DOHH2 (cell line): ENCODE results near the gene CAPN7.

Source experiments
- H3F3A ChIP-seq: fragments of 200-600 bp; sonication (generic), shearing (Covaris generic); 2 replicates; pipeline ENCODE4 v1.6.0; 2016; ENCODE audit warnings: antibody characterized with exemption, mild to moderate bottlenecking; ENCODE audit not compliant: control insufficient read depth, insufficient read depth
- H3K27ac ChIP-seq: fragments of 200-600 bp; sonication (generic); 2 replicates; pipeline ENCODE4 v1.5.1; 2014; ENCODE audit warnings: low read depth, mild to moderate bottlenecking, low read length, moderate library complexity
- H3K27me3 ChIP-seq: fragments of 200-600 bp; sonication (generic); 2 replicates; pipeline ENCODE4 v1.6.1; 2014; ENCODE audit warnings: mild to moderate bottlenecking, low read length, mixed read lengths; ENCODE audit not compliant: control insufficient read depth
- H3K36me3 ChIP-seq: fragments of 200-600 bp; sonication (generic); 2 replicates; pipeline ENCODE4 v1.6.1; 2014; ENCODE audit warnings: mild to moderate bottlenecking, low read length, moderate library complexity, mixed read lengths; ENCODE audit not compliant: control insufficient read depth
- H3K4me1 ChIP-seq: fragments of 200-600 bp; sonication (generic); 2 replicates; pipeline ENCODE4 v1.6.1; 2014; ENCODE audit warnings: mild to moderate bottlenecking, low read length, mixed read lengths; ENCODE audit not compliant: control insufficient read depth
- H3K4me2 ChIP-seq: fragments of 200-600 bp; sonication (generic); 2 replicates; pipeline ENCODE4 v1.6.0; 2014; ENCODE audit warnings: mild to moderate bottlenecking, low read length, moderate library complexity
- H3K4me3 ChIP-seq: fragments of 200-600 bp; sonication (generic); 2 replicates; pipeline ENCODE4 v1.5.1; 2014; ENCODE audit warnings: mild to moderate bottlenecking, low read length, mixed read lengths
- H3K79me2 ChIP-seq: fragments of 200-600 bp; sonication (generic); 2 replicates; pipeline ENCODE4 v1.6.1; 2014; ENCODE audit warnings: mild to moderate bottlenecking, low read length, mixed read lengths; ENCODE audit not compliant: control insufficient read depth
- H3K9me2 ChIP-seq: fragments of 200-600 bp; sonication (generic); replicated peaks from 2 replicates; pipeline ENCODE4 v1.6.1; 2014; ENCODE audit warnings: mild to moderate bottlenecking, low read length, mixed read lengths; ENCODE audit not compliant: control insufficient read depth
- H3K9me3 ChIP-seq: fragments of 200-600 bp; sonication (generic); 2 replicates; pipeline ENCODE4 v1.6.1; 2014; ENCODE audit warnings: antibody characterized with exemption, low read length, mixed read lengths; ENCODE audit not compliant: control insufficient read depth, insufficient read depth
- H4K20me1 ChIP-seq: fragments of 200-600 bp; sonication (generic); 2 replicates; pipeline ENCODE4 v1.6.0; 2014; ENCODE audit warnings: low read depth, mild to moderate bottlenecking, antibody characterized with exemption, low read length, moderate library complexity; ENCODE audit not compliant: control insufficient read depth, insufficient read depth
- EZH2phosphoT487 ChIP-seq: fragments of 200-600 bp; sonication (generic); IDR thresholded peaks from 2 replicates; pipeline ENCODE4 v1.6.1; 2017; ENCODE audit warnings: borderline replicate concordance, mild to moderate bottlenecking, antibody characterized with exemption, low read length, moderate library complexity, mixed read lengths
- TF ChIP-seq, protein P1 (sequence below): fragments of 200-600 bp; sonication (generic); IDR thresholded peaks from one replicate; pipeline ENCODE4 v1.5.1; 2014; ENCODE audit warnings: antibody characterized with exemption, mild to moderate bottlenecking, low read depth, low read length; ENCODE audit not compliant: poor library complexity, severe bottlenecking

CAPN7 gene

DNA sequence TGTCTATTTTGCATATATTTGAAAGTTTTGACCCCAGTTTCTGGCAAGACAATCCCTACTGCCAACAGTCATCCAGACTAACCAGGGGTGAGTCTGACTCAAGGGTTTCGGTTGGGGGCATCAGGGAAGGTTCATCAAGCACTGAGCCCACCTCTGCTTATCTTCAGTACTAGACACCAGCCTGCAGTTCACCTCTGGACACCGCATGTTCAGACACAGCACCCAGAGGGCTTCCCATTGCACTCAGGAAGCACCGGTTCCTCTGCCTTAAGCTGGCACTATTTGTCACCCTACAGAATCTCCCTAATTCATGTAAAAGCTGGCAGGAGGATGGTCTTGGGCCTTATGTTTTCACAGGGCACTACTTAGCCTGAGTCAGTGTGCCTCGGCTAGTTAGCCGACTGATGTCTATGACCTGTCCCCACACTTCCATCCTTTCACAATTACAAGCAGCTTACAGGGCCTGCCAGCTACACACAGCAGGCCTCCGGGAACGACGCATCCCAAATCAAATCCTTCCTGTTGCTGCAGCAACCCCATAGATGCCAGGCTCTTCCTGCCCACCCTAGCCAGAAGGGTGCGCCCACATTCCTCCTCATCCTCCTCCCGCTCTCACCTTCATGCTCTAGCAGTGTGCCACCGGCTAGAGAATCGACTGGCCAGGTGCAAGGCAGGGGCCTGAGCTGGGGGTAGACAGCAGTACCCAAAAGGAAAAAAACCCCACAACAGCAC lies 73.8 kb downstream of the CAPN7 start:
- TF ChIP-seq EZH2phosphoT487, result no peak
- Histone ChIP-seq H3K9me2 (no peaks in the 10 kb centered on the region), H3K27ac (no peak overlapping the region), H3K9me3 (no peaks in the 10 kb centered on the region), H3K4me3 (no peak overlapping the region), H3K27me3 (no peaks in the 10 kb centered on the region), H3K36me3 (no peaks in the 10 kb centered on the region), H3K4me2 (no peak overlapping the region), H3K79me2 (peaks cover 48% of the 10 kb centered on the region), H3F3A (no peaks in the 10 kb centered on the region), H3K4me1 (peaks cover 10% of the 10 kb centered on the region), H4K20me1 (no peaks in the 10 kb centered on the region)

DNA sequence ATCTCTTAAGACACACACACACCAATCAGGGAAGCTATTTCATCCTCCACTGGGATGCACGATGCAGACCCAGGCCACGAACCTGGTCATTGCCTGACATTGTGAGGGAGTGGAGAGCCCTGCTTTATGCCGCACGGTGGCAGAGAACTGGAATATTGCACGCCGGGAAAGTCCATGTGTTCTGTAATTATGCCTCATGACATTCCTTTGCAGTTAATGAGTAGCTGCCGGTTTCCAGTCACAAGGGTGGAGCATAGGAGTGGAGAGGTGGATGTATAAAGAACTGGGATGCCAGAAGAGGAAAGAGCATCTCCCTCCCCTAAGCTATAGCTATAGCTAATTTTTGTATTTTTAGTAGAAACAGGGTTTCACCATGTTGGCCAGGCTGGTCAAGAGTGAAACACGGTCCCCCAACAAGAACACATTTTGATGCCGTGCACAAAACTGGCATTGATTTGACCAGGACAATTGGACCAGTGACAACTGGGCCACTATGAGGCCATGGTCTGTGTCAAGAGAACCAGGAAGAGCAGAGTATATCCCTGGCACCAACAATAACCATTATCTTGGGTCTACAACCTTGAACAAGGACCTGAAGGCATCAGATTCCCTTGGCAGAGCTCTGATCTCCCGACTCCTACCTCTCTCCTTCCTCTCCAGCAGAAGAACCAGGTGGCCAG lies 74.9 kb downstream of the CAPN7 start:
- H3K79me2 ChIP-seq, result peaks cover 58% of the 10 kb centered on the region
- H3K27ac ChIP-seq, result no peak overlapping the region
- peaks cover 10% of the 10 kb centered on the region for H3K4me1 ChIP-seq
- no peaks in the 10 kb centered on the region for H4K20me1 ChIP-seq
- no peaks in the 10 kb centered on the region for H3K36me3 ChIP-seq
- H3K9me3 ChIP-seq, result no peaks in the 10 kb centered on the region
- no peaks in the 10 kb centered on the region for H3F3A ChIP-seq
- no peak overlapping the region for H3K4me3 ChIP-seq
- no peak for TF ChIP-seq EZH2phosphoT487
- TF ChIP-seq, protein P1, sequence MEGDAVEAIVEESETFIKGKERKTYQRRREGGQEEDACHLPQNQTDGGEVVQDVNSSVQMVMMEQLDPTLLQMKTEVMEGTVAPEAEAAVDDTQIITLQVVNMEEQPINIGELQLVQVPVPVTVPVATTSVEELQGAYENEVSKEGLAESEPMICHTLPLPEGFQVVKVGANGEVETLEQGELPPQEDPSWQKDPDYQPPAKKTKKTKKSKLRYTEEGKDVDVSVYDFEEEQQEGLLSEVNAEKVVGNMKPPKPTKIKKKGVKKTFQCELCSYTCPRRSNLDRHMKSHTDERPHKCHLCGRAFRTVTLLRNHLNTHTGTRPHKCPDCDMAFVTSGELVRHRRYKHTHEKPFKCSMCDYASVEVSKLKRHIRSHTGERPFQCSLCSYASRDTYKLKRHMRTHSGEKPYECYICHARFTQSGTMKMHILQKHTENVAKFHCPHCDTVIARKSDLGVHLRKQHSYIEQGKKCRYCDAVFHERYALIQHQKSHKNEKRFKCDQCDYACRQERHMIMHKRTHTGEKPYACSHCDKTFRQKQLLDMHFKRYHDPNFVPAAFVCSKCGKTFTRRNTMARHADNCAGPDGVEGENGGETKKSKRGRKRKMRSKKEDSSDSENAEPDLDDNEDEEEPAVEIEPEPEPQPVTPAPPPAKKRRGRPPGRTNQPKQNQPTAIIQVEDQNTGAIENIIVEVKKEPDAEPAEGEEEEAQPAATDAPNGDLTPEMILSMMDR, result no peak
- H3K9me2 ChIP-seq, result no peaks in the 10 kb centered on the region
- no peaks in the 10 kb centered on the region for H3K27me3 ChIP-seq
- H3K4me2 ChIP-seq, result no peak overlapping the region

- Histone ChIP-seq H3K79me2 (peaks cover 54% of the 10 kb centered on the region), H3K27ac (no peak overlapping the region), H3K36me3 (no peaks in the 10 kb centered on the region), H3K9me2 (no peaks in the 10 kb centered on the region), H3F3A (no peaks in the 10 kb centered on the region), H3K4me3 (no peak overlapping the region), H4K20me1 (no peaks in the 10 kb centered on the region), H3K27me3 (no peaks in the 10 kb centered on the region), H3K4me1 (peaks cover 5% of the 10 kb centered on the region; the same call in 1 of the 2 replicates), H3K4me2 (no peak overlapping the region), H3K9me3 (no peaks in the 10 kb centered on the region)
- TF ChIP-seq EZH2phosphoT487, result no peak
- TF ChIP-seq, protein P1, result no peak
These were observed 75.8 kb downstream of the CAPN7 start for GRCh38 chr3:15281817-15282216.

- H4K20me1 ChIP-seq, result no peaks in the 10 kb centered on the region
- H3K9me2 ChIP-seq, result no peaks in the 10 kb centered on the region
- peaks cover 5% of the 10 kb centered on the region; the same call in 1 of the 2 replicates for H3K4me1 ChIP-seq
- H3K9me3 ChIP-seq, result no peaks in the 10 kb centered on the region
- peaks cover 50% of the 10 kb centered on the region for H3K79me2 ChIP-seq
- H3K4me2 ChIP-seq, result no peak overlapping the region
- no peak overlapping the region for H3K27ac ChIP-seq
- no peaks in the 10 kb centered on the region for H3K27me3 ChIP-seq
- no peak overlapping the region for H3K4me3 ChIP-seq
- TF ChIP-seq, protein P1, result no peak
- TF ChIP-seq EZH2phosphoT487, result no peak
- no peaks in the 10 kb centered on the region for H3K36me3 ChIP-seq
- H3F3A ChIP-seq, result no peaks in the 10 kb centered on the region
These were observed 77.7 kb downstream of the CAPN7 start for GRCh38 chr3:15283702-15284101.
